H1 (cell line): Measurements from ENCODE around the gene NKAIN2. TPM values are rescaled to one million over a fixed set of nuclear protein-coding genes. Genes with fewer than 3 reads are reported as not detected.

Experiments
- CTCF ChIA-PET: fragments of 300-600 bp; sonication (Branson Sonifier 250); formaldehyde crosslinking; loops from one replicate; lab custom pipeline; 2021; ENCODE audit not compliant: partially characterized antibody; lab: Charles Lee
- POLR2A ChIA-PET: fragments of 300-600 bp; sonication (Branson Sonifier 250); formaldehyde crosslinking; loops from one replicate; lab custom pipeline; 2021; ENCODE audit warnings: inconsistent platforms; ENCODE audit not compliant: partially characterized antibody; lab: Charles Lee
- DNase-seq, 2 experiments: peaks; one replicate each; pipeline versions ENCODE4 v3.0.0 to v3.0.0-alpha.2; 2010 to 2022; ENCODE audit warnings: low spot score in 2 of 2, low read depth in 1 of 2, mixed read lengths in 1 of 2
- FAIRE-seq: peaks from 2 replicates; lab custom pipeline; 2011; peaks lifted over from hg19 to GRCh38; lab: Jason Lieb, UNC
- H2AFZ ChIP-seq: 2 replicates; pipeline ENCODE4 v1.8.1; 2012; ENCODE audit warnings: low read length, inconsistent platforms
- H2AK5ac ChIP-seq: 2 replicates; pipeline ENCODE4 v1.6.1; 2013; ENCODE audit warnings: low read depth, low read length
- H2BK120ac ChIP-seq: replicated peaks from 2 replicates; pipeline ENCODE3; 2013; ENCODE audit warnings: low read depth, low read length, inconsistent platforms
- H2BK12ac ChIP-seq: 2 replicates; pipeline ENCODE4 v1.6.1; 2013; ENCODE audit warnings: low read depth, low read length
- H2BK15ac ChIP-seq: 2 replicates; pipeline ENCODE4 v1.6.1; 2013; ENCODE audit warnings: low read length
- H2BK20ac ChIP-seq: 2 replicates; pipeline ENCODE4 v1.6.1; 2013; ENCODE audit warnings: low read length
- H2BK5ac ChIP-seq: 2 replicates; pipeline ENCODE4 v1.6.1; 2013; ENCODE audit warnings: low read depth, low read length
- H3K14ac ChIP-seq: 2 replicates; pipeline ENCODE4 v1.6.1; 2013; ENCODE audit warnings: inconsistent platforms; ENCODE audit not compliant: insufficient read length
- H3K18ac ChIP-seq: 2 replicates; pipeline ENCODE4 v1.6.1; 2013; ENCODE audit warnings: low read length; ENCODE audit errors: extremely low read depth
- H3K23ac ChIP-seq: 2 replicates; pipeline ENCODE4 v1.6.1; 2013; ENCODE audit warnings: inconsistent platforms; ENCODE audit not compliant: insufficient read length
- H3K23me2 ChIP-seq: 2 replicates; pipeline ENCODE4 v1.6.1; 2013; ENCODE audit warnings: low read depth, low read length
- H3K27ac ChIP-seq: 2 replicates; pipeline ENCODE4 v1.6.1; 2011; ENCODE audit warnings: low read depth, low read length, inconsistent platforms
- H3K27me3 ChIP-seq, 4 experiments: replicated peaks in 1 of 4; 1 replicate in 1 of 4; 2 replicates in 3 of 4; pipeline versions ENCODE4 v1.6.1 to v1.8.1; 2011 to 2013; ENCODE audit warnings: low read length in 3 of 4, mild to moderate bottlenecking in 3 of 4, inconsistent platforms in 2 of 4, mixed read lengths in 2 of 4, moderate library complexity in 1 of 4; ENCODE audit not compliant: control insufficient read depth in 3 of 4, insufficient read depth in 3 of 4; ENCODE audit errors: extremely low read depth in 1 of 4
- H3K36me3 ChIP-seq, 4 experiments: 2 replicates each; pipeline versions ENCODE4 v1.6.1 to v1.8.1; 2011 to 2013; ENCODE audit warnings: mild to moderate bottlenecking in 4 of 4, low read length in 3 of 4, moderate library complexity in 2 of 4, control low read depth in 1 of 4, inconsistent platforms in 1 of 4; ENCODE audit not compliant: insufficient read depth in 4 of 4, control insufficient read depth in 2 of 4
- H3K4ac ChIP-seq: replicated peaks from 2 replicates; pipeline ENCODE3; 2013; ENCODE audit warnings: low read length, low read depth, mixed read lengths, inconsistent platforms; ENCODE audit not compliant: insufficient read length
- H3K4me1 ChIP-seq, 4 experiments: replicated peaks in 1 of 4; 1 replicate in 1 of 4; 2 replicates in 3 of 4; pipeline versions ENCODE4 v1.6.1 to v1.8.1; 2011 to 2013; ENCODE audit warnings: low read length in 3 of 4, inconsistent platforms in 2 of 4, mixed read lengths in 1 of 4; ENCODE audit not compliant: insufficient read depth in 4 of 4, control insufficient read depth in 3 of 4
- H3K4me2 ChIP-seq, 2 experiments: 2 replicates each; pipeline versions ENCODE4 v1.6.1 to v1.8.1; 2011 to 2013; ENCODE audit warnings: low read depth in 2 of 2, low read length in 2 of 2, control low read depth in 1 of 2, inconsistent platforms in 1 of 2, mild to moderate bottlenecking in 1 of 2; ENCODE audit not compliant: insufficient read depth in 1 of 2
- H3K4me3 ChIP-seq, 4 experiments: fragments of 200-600, 300-600 bp in 1 of 4; sonication (generic), shearing (Covaris generic), sonication (Bioruptor Twin) in 1 of 4; 2 replicates each; pipeline versions ENCODE4 v1.5.1 to v1.8.1; 2011 to 2016; ENCODE audit warnings: low read length in 4 of 4, low read depth in 3 of 4, control low read depth in 2 of 4, inconsistent platforms in 2 of 4, mild to moderate bottlenecking in 2 of 4, mixed read lengths in 1 of 4, moderate library complexity in 1 of 4; ENCODE audit not compliant: insufficient read depth in 2 of 4; ENCODE audit errors: extremely low read depth in 1 of 4
- H3K56ac ChIP-seq: replicated peaks from 2 replicates; pipeline ENCODE3; 2013; ENCODE audit warnings: low read depth, mild to moderate bottlenecking, mixed read lengths, low read length, inconsistent platforms; ENCODE audit not compliant: insufficient read length
- H3K79me1 ChIP-seq: 2 replicates; pipeline ENCODE4 v1.6.1; 2013; ENCODE audit warnings: low read depth, low read length, control low read depth
- H3K79me2 ChIP-seq, 2 experiments: 2 replicates each; pipeline versions ENCODE4 v1.6.1 to v1.8.1; 2012 to 2013; ENCODE audit warnings: low read length in 2 of 2, mild to moderate bottlenecking in 2 of 2, inconsistent platforms in 1 of 2; ENCODE audit not compliant: insufficient read depth in 2 of 2, control insufficient read depth in 1 of 2
- H3K9ac ChIP-seq, 4 experiments: replicated peaks in 1 of 4; 1 replicate in 1 of 4; 2 replicates in 3 of 4; pipeline versions ENCODE4 v1.6.1 to v1.8.1; 2011 to 2013; ENCODE audit warnings: low read depth in 3 of 4, low read length in 3 of 4, control low read depth in 2 of 4, mild to moderate bottlenecking in 2 of 4, moderate library complexity in 2 of 4, inconsistent platforms in 1 of 4; ENCODE audit errors: extremely low read depth in 1 of 4
- H3K9me3 ChIP-seq, 2 experiments: 2 replicates each; pipeline versions ENCODE4 v1.6.1 to v1.8.1; 2012 to 2013; ENCODE audit warnings: mild to moderate bottlenecking in 2 of 2, moderate library complexity in 2 of 2, control low read depth in 1 of 2, inconsistent platforms in 1 of 2, low read depth in 1 of 2, low read length in 1 of 2, mixed read lengths in 1 of 2; ENCODE audit not compliant: insufficient read depth in 2 of 2
- H4K20me1 ChIP-seq, 2 experiments: replicated peaks in 1 of 2; 2 replicates each; pipeline versions ENCODE3 to v1.8.1; 2011 to 2013; ENCODE audit warnings: inconsistent platforms in 2 of 2, low read length in 2 of 2, mild to moderate bottlenecking in 1 of 2; ENCODE audit not compliant: insufficient read depth in 2 of 2, control insufficient read depth in 1 of 2
- H4K5ac ChIP-seq: 2 replicates; pipeline ENCODE4 v1.6.1; 2013; ENCODE audit warnings: low read length, low read depth, mixed read lengths, inconsistent platforms; ENCODE audit not compliant: insufficient read length
- H4K8ac ChIP-seq: 2 replicates; pipeline ENCODE4 v1.8.0; 2013; ENCODE audit warnings: mild to moderate bottlenecking, moderate library complexity, low read length, inconsistent platforms; ENCODE audit not compliant: insufficient read depth; ENCODE audit errors: extremely low read depth
- H4K91ac ChIP-seq: replicated peaks from 2 replicates; pipeline ENCODE3; 2013; ENCODE audit warnings: low read length, mixed read lengths, inconsistent platforms; ENCODE audit not compliant: insufficient read length
- CHD2 ChIP-seq: IDR thresholded peaks from 2 replicates; pipeline ENCODE4 v1.6.1; 2012; ENCODE audit warnings: low read length, improper control_type of control experiment
- CTBP2 ChIP-seq: IDR thresholded peaks from 2 replicates; pipeline ENCODE4 v1.7.0; 2011; ENCODE audit warnings: borderline replicate concordance, mild to moderate bottlenecking, moderate library complexity, mixed read lengths, low read length; ENCODE audit not compliant: insufficient read depth, insufficient read length
- FOSL1 ChIP-seq: IDR thresholded peaks from 2 replicates; pipeline ENCODE4 v1.6.1; 2011; ENCODE audit warnings: mild to moderate bottlenecking, low read depth, low read length, moderate library complexity; ENCODE audit not compliant: insufficient read depth
- GABPA ChIP-seq: IDR thresholded peaks from 2 replicates; pipeline ENCODE4 v1.6.1; 2011; ENCODE audit warnings: mild to moderate bottlenecking, low read length, moderate library complexity, borderline replicate concordance; ENCODE audit not compliant: insufficient read depth
- HDAC6 ChIP-seq: IDR thresholded peaks from one replicate; pipeline ENCODE4 v1.7.1; 2012; ENCODE audit warnings: low read depth, mild to moderate bottlenecking, inconsistent platforms, low read length, moderate library complexity
- JUND ChIP-seq: IDR thresholded peaks from 2 replicates; pipeline ENCODE4 v1.6.1; 2011; ENCODE audit warnings: mild to moderate bottlenecking, improper control_type of control experiment, low read length
- KDM4A ChIP-seq: IDR thresholded peaks from one replicate; pipeline ENCODE4 v1.7.1; 2012; ENCODE audit warnings: low read depth, mild to moderate bottlenecking, moderate library complexity, low read length, inconsistent platforms; ENCODE audit not compliant: severe bottlenecking
- MAFK ChIP-seq: IDR thresholded peaks from 2 replicates; pipeline ENCODE4 v1.6.1; 2012; ENCODE audit warnings: low read depth, mild to moderate bottlenecking, improper control_type of control experiment, low read length
- POLR2A ChIP-seq, 2 experiments: IDR thresholded peaks; 1 replicate in 1 of 2; 2 replicates in 1 of 2; pipeline ENCODE4 v1.6.1; 2011; ENCODE audit warnings: low read depth in 2 of 2, low read length in 2 of 2, mild to moderate bottlenecking in 2 of 2; ENCODE audit errors: control extremely low read depth in 1 of 2
- SIX5 ChIP-seq: IDR thresholded peaks from 2 replicates; pipeline ENCODE4 v1.6.1; 2011; ENCODE audit warnings: mild to moderate bottlenecking, low read depth, low read length
- SP1 ChIP-seq: IDR thresholded peaks from 2 replicates; pipeline ENCODE4 v1.6.1; 2011; ENCODE audit warnings: low read depth, low read length
- SUZ12 ChIP-seq: fragments of 200-600 bp; sonication (generic); IDR thresholded peaks from 2 replicates; pipeline ENCODE4 v1.6.1; 2012; ENCODE audit warnings: mild to moderate bottlenecking, inconsistent platforms, low read length, moderate library complexity, mixed read lengths
- TAF7 ChIP-seq: optimal IDR thresholded peaks from 2 replicates; pipeline ENCODE3; 2011; ENCODE audit warnings: low read depth, mild to moderate bottlenecking, inconsistent platforms, low read length, moderate library complexity, borderline replicate concordance
- WGBS, 2 experiments: shearing (Covaris generic) in 1 of 2; methylation state at CpG; one replicate each; pipeline versions ENCODE4 v1.1.6 to v1.1.7; 2013 to 2015; ENCODE audit warnings: low lambda C conversion rate in 2 of 2, mixed read lengths in 2 of 2, inconsistent platforms in 1 of 2, low coverage in 1 of 2, missing lambda C conversion rate in 1 of 2; ENCODE audit not compliant: insufficient replicate concordance in 2 of 2, insufficient coverage in 1 of 2, insufficient read length in 1 of 2; ENCODE audit errors: extremely low coverage in 1 of 2, missing lambda C conversion rate in 1 of 2; 5-methylcytosine and 5-hydroxymethylcytosine counted together
- polyA plus RNA-seq, 7 experiments: library from polyadenylated mRNA; depleted of rRNA in 3 of 7; stranded (reverse) in 5 of 7; unstranded in 2 of 7; fragments of >200 nt in 5 of 7; fragments of 200-250 nt in 2 of 7; gene quantifications; 1 replicate in 5 of 7; 2 replicates in 1 of 7; 4 replicates in 1 of 7; pipeline versions ENCODE4 v1.2.1 to v1.2.3, GENCODE V29; 2011 to 2013; ENCODE audit warnings: missing spikeins in 2 of 7, mixed read lengths in 2 of 7
- total RNA-seq: library from RNA; stranded (reverse); fragmentation: NEBNext Ultra II Directional; extraction: Animal tissue kit (Norgen Biotek cat#: 25700); gene quantifications from 2 replicates; pipeline ENCODE4 v1.2.1, GENCODE V29; 2021

Gene NKAIN2
- total and polyA plus RNA-seq, 2 of the 8 experiments (the other 6 are each of a cell fraction or from before 2014, with no cell fraction given) = 0.20 to 0.34 TPM

DNA sequence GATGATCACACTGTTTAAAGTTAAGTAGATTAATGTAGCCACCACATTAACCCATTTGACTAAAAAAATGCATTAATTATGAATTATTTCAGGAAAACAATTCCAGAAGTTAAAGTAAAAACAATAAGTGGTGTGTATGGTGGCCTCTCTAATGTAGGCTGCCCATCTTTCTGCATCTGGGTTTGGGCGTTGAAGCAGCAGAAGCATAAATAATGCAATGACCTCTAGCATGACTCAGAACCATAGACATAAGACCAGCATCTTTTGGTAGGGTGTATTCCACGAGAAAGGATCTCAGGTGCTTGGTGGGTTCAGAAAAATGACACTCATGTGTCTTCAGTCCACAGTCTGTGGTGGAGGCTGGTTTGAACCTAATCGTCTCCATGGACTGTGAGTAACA is 18.6 kb upstream of the NKAIN2 start:
- Histone ChIP-seq H3K9ac (no peak overlapping the region), H3K4ac (no peak overlapping the region), H3K27ac (no peak overlapping the region), H3K4me1 (no peaks in the 10 kb centered on the region), H3K23ac (no peak overlapping the region), H3K18ac (no peak overlapping the region), H2BK120ac (no peak overlapping the region), H2AFZ (no peak overlapping the region), H3K36me3 (no peaks in the 10 kb centered on the region), H3K4me2 (no peak overlapping the region), H4K5ac (no peak overlapping the region), H3K56ac (no peak overlapping the region), H3K27me3 (no peaks in the 10 kb centered on the region), H3K9me3 (no peaks in the 10 kb centered on the region), H2AK5ac (no peak overlapping the region), H2BK15ac (no peak overlapping the region), H2BK5ac (no peak overlapping the region), H3K79me2 (no peaks in the 10 kb centered on the region), H4K8ac (no peak overlapping the region), H3K79me1 (no peaks in the 10 kb centered on the region), H3K4me3 (no peak overlapping the region), H4K20me1 (no peaks in the 10 kb centered on the region), H3K14ac (no peak overlapping the region), H2BK20ac (no peak overlapping the region), H3K23me2 (no peaks in the 10 kb centered on the region), H2BK12ac (no peak overlapping the region), H4K91ac (no peak overlapping the region)
- ChIA-PET POLR2A (no interaction called here), CTCF (interaction anchor here (1.1 kb wide), 1 partner anchor 17 kb away, joined by 4 read pairs; no protein-coding TSS in a partner anchor)
- no peak for DNase-seq
- 92% methylated on average over 3 of the region's 3 CpGs; no CpG with 5 or more reads in 1 of the 2 experiments for WGBS, 2 experiments
- FAIRE-seq = no peak
- TF ChIP-seq CHD2 (no peak), SIX5 (no peak), POLR2A (IDR thresholded peaks at IDR 0.05; ENCODE audit: control extremely low read depth in 1 of 2, low read depth in 2 of 2, low read length in 2 of 2) (no peak), GABPA (no peak), KDM4A (no peak), FOSL1 (no peak), CTBP2 (no peak), TAF7 (no peak), SP1 (no peak), HDAC6 (no peak), JUND (no peak), SUZ12 (no peak), MAFK (no peak)
